Rectal smooth muscle tissue (tissue), 1 donor: ENCODE results near the gene BPIFB6.

ENCODE experiments used
- H3K27ac ChIP-seq: one replicate; pipeline ENCODE4 v1.7.0; 2013; ENCODE audit warnings: low read depth, low read length, inconsistent platforms
- H3K27me3 ChIP-seq: one replicate; pipeline ENCODE4 v1.7.0; 2013; ENCODE audit warnings: low read length; ENCODE audit not compliant: control insufficient read depth, insufficient read depth
- H3K36me3 ChIP-seq: one replicate; pipeline ENCODE4 v1.7.0; 2013; ENCODE audit warnings: low read length; ENCODE audit not compliant: control insufficient read depth, insufficient read depth
- H3K4me1 ChIP-seq: one replicate; pipeline ENCODE4 v1.7.0; 2013; ENCODE audit warnings: low read length; ENCODE audit not compliant: control insufficient read depth, insufficient read depth
- H3K4me3 ChIP-seq: one replicate; pipeline ENCODE4 v1.7.0; 2013; ENCODE audit warnings: low read length
- H3K9ac ChIP-seq: one replicate; pipeline ENCODE4 v1.7.0; 2013; ENCODE audit warnings: low read length

The BPIFB6 gene

DNA sequence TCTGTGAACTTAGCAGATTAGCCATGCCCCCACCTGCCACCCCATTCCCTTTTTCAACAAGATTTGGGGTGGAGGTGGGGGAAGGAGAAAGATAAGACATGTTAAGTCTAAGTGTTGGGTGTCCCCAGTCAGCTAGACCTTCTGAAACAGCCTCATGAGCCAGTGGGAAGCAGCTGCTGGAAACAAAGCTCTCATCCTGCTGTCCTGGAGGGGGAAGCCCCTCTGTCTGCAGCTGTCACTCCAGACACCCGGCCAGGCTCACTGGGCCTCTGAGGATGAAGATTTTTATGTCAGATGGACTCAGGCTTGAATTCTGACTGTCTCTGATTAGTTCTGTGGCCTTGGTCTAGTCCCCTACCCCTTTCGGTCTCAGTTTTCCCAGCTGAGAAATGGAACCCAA, 23.3 kb downstream of the BPIFB6 start:
- Histone ChIP-seq H3K4me3 (no peak overlapping the region), H3K27ac (no peak overlapping the region), H3K27me3 (no peaks in the 10 kb centered on the region), H3K36me3 (no peaks in the 10 kb centered on the region), H3K4me1 (no peaks in the 10 kb centered on the region), H3K9ac (no peak overlapping the region)

GRCh38 chr20:33059136-33059535, 27.7 kb downstream of the BPIFB6 start:
- Histone ChIP-seq H3K36me3 (no peaks in the 10 kb centered on the region), H3K27ac (no peak overlapping the region), H3K4me1 (no peaks in the 10 kb centered on the region), H3K4me3 (no peak overlapping the region), H3K9ac (no peak overlapping the region), H3K27me3 (no peaks in the 10 kb centered on the region)

- Histone ChIP-seq H3K27me3 (no peaks in the 10 kb centered on the region), H3K27ac (no peak overlapping the region), H3K4me1 (no peaks in the 10 kb centered on the region), H3K9ac (no peak overlapping the region), H3K36me3 (no peaks in the 10 kb centered on the region), H3K4me3 (no peak overlapping the region)
Observed at GRCh38 chr20:33059741-33060390, 28.4 kb downstream of the BPIFB6 start.

- Histone ChIP-seq H3K9ac (no peak overlapping the region), H3K36me3 (no peaks in the 10 kb centered on the region), H3K4me1 (no peaks in the 10 kb centered on the region), H3K27ac (no peak overlapping the region), H3K4me3 (no peak overlapping the region), H3K27me3 (no peaks in the 10 kb centered on the region)
Observed at GRCh38 chr20:33061658-33062028, 30.2 kb downstream of the BPIFB6 start.

DNA sequence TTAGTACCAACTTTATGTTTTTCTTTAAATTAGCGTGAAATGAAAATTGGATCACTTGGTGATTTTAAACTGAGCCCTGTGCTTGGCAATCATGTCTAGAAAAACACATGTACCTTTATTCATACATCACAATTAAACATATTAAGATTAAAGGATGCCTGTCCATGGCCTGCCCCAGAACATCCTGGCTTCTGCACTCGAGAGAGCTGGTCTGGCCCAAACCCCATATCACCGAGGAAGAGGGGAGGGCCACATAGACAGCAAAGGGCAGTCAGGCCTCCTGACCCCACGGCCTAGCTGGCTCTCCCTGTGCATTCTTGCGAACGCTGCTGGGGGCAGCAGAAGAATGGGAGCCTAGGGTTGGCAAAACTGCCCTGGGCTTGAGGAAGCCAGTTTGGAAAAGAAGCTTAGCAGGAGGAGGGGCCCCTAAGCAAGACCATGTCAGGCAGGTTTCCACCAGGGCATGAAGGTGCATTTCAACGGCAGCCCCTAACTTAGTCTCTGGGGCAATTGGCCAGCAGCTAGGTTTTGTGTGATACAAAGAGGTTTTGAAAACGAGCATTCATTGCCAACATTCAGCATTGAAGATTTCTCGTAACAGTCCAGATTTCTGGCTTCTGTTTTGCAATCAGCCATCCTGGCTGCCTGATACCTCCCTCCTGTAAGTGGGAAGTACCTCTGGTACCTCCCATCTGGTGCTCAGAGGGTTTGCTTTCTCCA, 30.8 kb downstream of the BPIFB6 start:
- Histone ChIP-seq H3K27me3 (no peaks in the 10 kb centered on the region), H3K36me3 (no peaks in the 10 kb centered on the region), H3K4me1 (no peaks in the 10 kb centered on the region), H3K4me3 (no peak overlapping the region), H3K9ac (no peak overlapping the region), H3K27ac (no peak overlapping the region)

DNA sequence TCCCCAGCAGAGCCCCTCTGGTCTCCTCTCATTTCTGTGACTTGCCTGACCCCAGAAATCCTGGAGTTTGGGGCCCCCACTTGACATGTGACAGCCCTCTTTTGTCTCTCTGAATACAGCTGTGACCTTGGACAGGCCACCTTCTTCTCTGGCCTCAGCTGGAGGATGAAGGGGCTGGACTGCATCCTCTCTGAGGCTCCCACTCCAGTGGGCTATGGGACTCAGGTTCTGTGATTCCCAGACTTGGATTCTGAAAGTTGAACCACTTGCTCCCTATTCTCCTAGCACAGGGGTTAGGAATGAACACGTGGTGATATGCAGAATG, 31.3 kb downstream of the BPIFB6 start:
- Histone ChIP-seq H3K4me3 (no peak overlapping the region), H3K9ac (no peak overlapping the region), H3K27me3 (no peaks in the 10 kb centered on the region), H3K27ac (no peak overlapping the region), H3K36me3 (no peaks in the 10 kb centered on the region), H3K4me1 (no peaks in the 10 kb centered on the region)

DNA sequence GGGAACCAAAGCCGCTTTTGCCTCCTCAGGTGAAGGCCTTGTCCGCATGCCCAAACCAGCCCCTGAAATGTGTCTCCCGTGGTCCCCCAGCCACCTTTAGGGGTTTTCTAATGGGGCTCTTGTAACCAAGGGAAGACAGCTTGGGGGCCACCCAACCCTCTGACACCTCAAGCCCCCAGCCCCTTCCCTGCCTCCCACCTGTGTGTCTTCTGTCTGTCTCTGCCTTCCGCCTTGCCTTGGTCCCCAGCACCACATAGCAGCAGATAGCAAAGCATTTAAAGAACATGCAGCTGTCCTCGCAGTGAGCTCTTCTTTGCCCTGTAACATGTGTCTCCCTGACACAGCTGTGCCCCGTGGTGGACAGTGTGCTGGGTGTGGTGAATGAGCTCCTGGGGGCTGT, 31.8 kb downstream of the BPIFB6 start:
- H3K27me3 ChIP-seq, result no peaks in the 10 kb centered on the region
- no peak overlapping the region for H3K9ac ChIP-seq
- H3K4me1 ChIP-seq, result no peaks in the 10 kb centered on the region
- H3K27ac ChIP-seq, result no peak overlapping the region
- no peaks in the 10 kb centered on the region for H3K36me3 ChIP-seq
- no peak overlapping the region for H3K4me3 ChIP-seq

- no peaks in the 10 kb centered on the region for H3K4me1 ChIP-seq
- no peak overlapping the region for H3K9ac ChIP-seq
- no peak overlapping the region for H3K27ac ChIP-seq
- H3K4me3 ChIP-seq, result no peak overlapping the region
- H3K27me3 ChIP-seq, result no peaks in the 10 kb centered on the region
- H3K36me3 ChIP-seq, result no peaks in the 10 kb centered on the region
Observed at GRCh38 chr20:33064572-33065287, 33.3 kb downstream of the BPIFB6 start.

DNA sequence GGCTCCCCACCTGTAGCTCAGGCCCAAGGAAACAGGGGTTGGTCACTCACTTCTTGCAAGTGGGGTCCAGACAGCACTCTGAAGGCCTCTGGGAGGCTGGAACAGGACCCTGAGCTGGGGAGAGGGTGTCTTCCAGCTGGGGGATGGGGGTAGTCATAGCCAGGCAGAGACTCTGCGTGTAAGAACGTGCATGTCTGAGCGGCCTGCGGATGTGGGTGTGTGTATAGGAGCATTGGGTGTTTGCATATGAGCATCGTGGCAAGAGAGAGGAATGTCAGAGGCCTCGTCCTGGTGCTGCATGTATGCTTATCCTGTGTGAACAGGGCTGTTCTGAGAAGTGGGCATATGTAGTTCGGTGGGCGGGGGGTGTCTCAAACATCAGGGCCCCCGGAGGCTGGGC, 34.3 kb downstream of the BPIFB6 start:
- H3K27me3 ChIP-seq, result no peaks in the 10 kb centered on the region
- no peaks in the 10 kb centered on the region for H3K36me3 ChIP-seq
- no peak overlapping the region for H3K9ac ChIP-seq
- H3K27ac ChIP-seq, result no peak overlapping the region
- no peak overlapping the region for H3K4me3 ChIP-seq
- no peaks in the 10 kb centered on the region for H3K4me1 ChIP-seq

DNA sequence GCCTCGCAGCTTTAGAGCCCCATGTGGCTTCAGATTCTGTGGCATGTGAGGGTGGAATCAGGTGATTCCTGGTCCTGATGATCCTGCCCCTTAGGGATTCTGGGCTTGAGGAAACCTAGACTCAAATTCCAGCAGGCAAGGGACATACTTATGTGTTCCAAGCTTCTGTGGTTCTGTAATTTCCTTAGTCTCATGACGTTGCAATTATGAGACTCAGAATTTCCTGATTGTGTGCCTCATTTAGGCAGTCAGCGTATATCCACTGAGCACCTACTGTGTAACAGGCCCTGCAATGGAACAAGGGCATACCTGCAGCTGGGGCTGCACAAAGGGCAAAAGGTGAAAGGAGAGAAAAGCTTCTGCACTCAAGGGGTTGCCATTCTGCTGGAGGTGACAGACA, 36.4 kb downstream of the BPIFB6 start:
- no peaks in the 10 kb centered on the region for H3K27me3 ChIP-seq
- no peaks in the 10 kb centered on the region for H3K4me1 ChIP-seq
- H3K4me3 ChIP-seq, result no peak overlapping the region
- H3K36me3 ChIP-seq, result no peaks in the 10 kb centered on the region
- no peak overlapping the region for H3K9ac ChIP-seq
- no peak overlapping the region for H3K27ac ChIP-seq

DNA sequence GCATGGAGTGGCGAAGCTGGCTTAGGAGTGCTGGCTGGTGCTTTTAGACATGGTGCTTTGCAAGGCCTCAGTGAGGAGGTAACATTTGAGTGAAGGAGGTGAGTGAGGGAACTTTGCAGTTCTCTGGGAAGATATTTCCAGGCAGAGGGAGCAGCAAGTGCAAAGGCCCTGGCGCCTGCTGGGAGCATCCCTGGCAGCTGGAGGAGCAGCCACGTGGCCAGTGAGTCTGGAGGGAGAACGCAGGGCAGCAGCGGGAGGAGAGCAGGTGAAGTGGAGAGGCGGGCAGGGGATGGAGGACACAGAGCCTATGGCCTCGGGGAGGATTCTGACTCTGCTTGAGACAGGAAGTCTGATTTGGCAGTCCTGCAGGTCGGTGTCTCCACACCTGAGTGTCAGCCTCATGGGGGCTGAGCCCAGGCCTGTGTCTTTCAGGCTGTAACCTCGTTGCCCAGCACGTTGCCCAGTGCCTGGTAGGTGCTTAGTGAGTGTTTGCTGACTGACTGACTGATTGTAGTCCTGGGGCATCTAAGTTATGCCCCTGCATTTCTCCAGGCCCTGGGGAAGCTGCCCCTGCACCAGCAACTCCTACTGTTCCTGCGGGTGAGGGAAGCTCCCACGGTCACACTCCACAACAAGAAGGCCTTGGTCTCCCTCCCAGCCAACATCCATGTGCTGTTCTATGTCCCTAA, 36.9 kb downstream of the BPIFB6 start:
- Histone ChIP-seq H3K36me3 (no peaks in the 10 kb centered on the region), H3K4me3 (no peak overlapping the region), H3K27ac (no peak overlapping the region), H3K4me1 (no peaks in the 10 kb centered on the region), H3K9ac (no peak overlapping the region), H3K27me3 (no peaks in the 10 kb centered on the region)

GRCh38 chr20:33069673-33070072, 38.2 kb downstream of the BPIFB6 start:
- Histone ChIP-seq H3K9ac (no peak overlapping the region), H3K27me3 (no peaks in the 10 kb centered on the region), H3K36me3 (no peaks in the 10 kb centered on the region), H3K4me3 (no peak overlapping the region), H3K27ac (no peak overlapping the region), H3K4me1 (no peaks in the 10 kb centered on the region)
